HG02970 (cell line): ENCODE measurements around the gene ADCYAP1R1.
"Not testable (repeated sequence)": the region's sequence is repeated elsewhere in the genome, so short reads cannot be mapped to it uniquely, and the experiment has no call there.

ENCODE experiments used
- ATAC-seq: cut with Tn5 transposase; IDR thresholded peaks from one replicate; pipeline ENCODE4 v1.9.1; 2021; ENCODE audit warnings: mild to moderate bottlenecking, moderate library complexity, moderate number of reproducible peaks; ENCODE audit not compliant: unreplicated experiment, low FRiP score

Gene ADCYAP1R1

DNA sequence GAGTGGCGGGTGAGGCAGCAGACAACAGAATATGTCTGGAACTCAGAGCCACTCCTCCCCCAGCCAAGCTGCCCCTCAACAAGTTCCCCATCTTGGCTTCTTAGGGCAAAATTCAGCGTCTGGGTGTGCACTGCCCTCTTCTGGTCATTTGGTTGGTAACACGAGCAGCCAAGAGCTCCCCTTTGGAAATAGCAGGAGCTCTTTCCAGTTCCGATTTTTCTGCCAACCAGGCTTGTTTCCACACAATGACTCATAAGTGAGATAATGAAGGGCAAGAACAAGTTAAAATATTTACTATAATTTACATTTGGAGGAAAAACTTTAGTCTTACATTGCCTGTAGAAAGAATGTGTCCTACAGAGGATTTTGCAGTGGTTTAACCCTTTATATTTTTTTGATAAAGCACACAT lies 70.5 kb downstream of the ADCYAP1R1 start:
- ATAC-seq, result no peak

DNA sequence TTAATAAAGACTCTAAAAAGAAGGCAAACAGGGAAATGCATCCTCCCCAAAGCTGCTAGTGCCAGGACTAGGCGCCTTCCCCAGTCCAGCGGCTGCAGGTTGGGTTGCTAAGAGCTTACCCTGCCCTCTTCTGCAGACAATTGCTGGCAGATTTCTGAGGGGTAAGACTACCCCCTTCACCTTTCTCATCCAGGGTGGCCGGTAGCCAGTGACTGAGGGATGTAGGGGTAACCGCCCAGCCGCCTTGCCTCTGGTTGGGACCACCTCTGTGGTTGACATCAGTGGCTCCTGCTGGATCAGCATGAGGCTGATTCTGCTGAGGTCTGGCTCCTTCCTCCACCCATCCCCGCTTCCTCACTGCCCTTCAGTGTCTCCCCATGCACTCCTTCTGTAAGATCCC lies 71.2 kb downstream of the ADCYAP1R1 start:
- no peak for ATAC-seq

DNA sequence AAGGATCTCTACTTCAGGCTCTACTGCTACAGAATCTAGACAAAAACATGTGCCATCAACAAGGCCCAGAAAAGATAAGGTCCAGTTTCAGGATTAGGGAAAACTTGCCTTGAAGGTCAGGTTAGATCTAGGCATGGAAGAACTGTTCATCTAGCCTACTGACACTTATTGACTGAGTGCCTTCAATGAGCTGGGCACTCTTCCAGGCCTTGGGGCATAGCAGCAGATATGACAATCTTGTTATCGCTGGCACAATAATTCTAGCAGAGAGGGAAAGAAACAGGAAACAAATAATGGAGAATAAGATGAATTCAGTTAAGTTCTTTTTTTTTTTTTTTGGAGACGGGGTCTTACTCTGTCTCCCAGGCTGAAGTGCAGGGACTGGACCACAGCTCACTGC lies 71.6 kb downstream of the ADCYAP1R1 start:
- no peak for ATAC-seq

DNA sequence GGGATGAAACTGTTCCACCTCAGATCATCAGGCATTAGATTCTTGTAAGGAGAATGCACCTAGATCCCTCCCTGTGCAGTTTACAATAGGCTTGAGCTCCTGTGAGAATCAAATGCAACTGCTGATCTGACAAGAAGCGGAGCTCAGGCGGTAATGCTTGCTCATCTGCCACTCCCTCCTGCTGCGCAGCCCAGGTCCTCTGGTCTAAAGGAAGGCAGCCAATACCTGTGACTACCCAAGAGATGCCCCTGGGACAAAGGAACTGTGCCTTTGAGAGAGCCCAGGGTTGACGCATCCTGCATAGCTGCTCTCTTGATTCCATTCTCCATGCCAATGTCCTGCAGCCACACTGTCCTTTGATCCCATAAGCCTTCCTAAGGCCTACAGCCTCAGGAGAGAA lies 73.1 kb downstream of the ADCYAP1R1 start:
- ATAC-seq, result no peak

DNA sequence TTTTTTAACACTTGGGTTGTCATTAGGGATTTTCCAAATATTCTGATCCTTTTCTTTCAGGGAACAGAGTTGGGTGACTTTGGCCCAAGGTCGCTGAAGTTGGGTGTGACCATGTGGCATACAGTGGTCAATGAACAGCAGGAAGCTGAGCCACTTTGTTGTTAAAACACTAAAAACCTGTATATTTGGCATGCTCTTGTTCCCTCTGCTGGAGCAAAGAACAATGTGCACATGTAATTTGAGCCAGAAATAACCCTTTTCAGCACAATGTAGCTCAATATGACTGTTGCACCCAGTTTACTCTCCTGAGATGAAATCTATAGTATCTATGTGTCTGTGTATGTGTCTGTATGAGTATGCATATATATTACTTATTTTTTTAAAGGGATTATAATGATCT lies 74.9 kb downstream of the ADCYAP1R1 start:
- ATAC-seq, result no peak

DNA sequence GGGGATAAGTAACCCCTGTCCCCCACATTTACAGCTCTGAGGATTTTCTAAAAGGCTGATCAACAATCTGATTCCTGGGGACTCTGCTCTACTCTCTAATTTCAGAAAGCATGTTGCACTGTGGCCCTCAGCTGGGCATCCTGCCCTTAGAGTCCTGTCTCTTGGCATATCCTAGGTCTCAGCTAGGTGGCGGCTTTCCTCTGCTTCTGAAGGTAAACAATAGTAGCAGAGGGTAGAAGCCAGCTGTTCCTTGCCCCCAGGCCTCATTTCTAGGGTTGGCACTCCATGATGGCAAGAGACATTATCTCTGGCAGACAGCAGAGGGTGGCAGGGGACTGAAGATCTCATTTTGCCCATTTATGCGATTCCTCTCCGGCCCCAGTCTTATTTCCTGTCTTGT lies 77.0 kb downstream of the ADCYAP1R1 start:
- ATAC-seq, result no peak

DNA sequence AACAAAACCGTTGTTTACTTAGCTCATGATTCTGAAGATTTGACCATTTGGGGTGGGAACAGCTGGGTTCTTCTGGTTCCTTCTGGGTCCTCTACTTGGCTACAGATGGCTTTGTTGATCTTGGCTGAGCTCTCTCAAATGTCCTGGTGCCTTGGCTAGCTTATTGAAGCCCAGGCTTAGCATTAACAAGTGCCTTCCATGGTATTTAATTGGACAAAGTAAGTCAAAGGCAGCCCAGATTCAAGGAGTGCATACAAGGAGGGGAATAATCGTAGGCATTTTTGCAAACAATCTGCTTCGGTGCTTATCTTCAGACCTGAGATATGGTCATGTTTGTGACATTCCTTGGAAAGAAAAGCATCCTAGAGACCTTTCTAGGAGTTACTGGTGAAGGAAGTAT lies 81.4 kb downstream of the ADCYAP1R1 start:
- no peak for ATAC-seq

DNA sequence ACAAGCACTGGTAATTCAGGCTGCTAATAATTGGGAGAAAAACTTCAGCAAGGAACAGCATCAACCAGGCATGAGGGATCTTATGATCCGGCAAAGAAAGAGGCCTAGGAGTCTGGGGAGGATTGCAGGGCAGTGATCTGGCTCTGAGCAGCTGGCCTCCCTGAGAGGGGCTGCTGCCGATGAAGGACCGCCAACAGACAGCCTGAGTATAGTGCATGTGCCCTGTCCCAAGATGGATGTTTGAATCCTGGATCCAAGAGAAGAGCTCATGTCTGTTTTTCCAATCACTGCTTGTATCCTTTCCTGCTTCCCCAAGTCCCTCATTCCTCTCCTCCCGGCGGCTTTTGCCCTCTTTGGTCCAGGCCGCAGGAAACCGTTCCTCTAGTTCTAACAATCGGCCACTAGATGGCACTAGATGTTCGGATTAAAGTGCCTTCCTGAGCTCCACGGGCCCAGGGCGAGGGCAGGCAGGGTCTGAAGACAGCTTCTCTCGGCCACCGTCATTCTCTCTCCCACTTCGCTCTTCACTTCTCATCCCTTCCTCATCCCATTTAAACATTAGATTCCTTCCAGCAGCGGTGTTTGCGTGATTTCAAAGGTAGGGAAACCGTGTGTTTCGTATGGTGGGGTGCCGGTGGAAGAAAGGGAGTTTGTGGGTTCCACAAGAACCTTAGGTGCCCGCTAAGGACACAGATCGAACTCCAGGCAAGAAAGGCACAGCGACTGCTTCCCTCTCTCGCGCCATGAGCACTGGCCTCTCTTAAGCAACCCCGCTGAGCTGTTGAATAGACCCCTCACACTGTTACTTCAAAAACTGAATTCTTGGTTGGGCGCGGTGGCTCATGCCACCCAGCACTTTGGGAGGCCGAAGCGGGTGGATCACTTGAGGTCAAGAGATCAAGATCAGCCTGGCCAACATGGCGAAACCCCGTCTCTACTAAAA lies 82.4 kb downstream of the ADCYAP1R1 start:
- ATAC-seq, result peak; percentile 90

DNA sequence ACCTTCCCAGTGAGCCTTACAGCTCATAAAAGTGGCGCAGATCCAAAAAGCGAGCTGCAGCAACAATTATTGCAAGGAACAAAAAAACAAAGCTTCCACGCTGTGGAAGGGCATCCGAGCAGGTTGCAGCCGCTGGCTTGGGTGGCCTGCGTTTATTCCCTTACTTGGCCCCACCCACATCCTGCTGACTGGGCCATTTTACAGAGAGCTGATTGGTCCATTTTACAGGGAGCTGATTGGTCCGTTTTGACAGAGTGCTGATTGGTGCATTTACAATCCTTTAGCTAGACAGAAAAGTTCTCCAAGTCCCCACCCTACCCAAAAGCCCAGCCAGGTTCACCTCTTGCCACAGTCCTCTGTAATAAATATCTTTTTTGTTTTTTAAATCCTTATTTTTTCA lies 85.1 kb downstream of the ADCYAP1R1 start:
- no peak for ATAC-seq

DNA sequence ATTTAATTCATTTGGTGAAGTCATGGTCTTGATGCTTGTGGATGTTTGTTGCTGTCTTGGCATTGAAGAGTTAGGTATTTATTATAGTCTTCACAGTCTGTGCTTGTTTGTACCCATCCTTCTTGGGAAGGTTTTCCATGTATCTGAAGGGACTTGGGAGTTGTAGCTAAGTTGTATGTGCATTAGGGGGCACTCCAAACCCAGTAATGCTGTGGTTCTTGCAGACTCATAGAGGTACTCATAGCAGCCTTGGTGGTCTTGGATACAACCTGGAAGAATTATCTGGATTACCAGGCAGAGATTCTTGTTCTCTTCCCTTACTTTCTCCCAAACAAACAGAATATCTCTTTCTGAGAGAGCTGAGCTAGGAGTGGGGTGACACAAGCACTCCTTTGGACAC lies 93.2 kb downstream of the ADCYAP1R1 start:
- ATAC-seq, result no peak

DNA sequence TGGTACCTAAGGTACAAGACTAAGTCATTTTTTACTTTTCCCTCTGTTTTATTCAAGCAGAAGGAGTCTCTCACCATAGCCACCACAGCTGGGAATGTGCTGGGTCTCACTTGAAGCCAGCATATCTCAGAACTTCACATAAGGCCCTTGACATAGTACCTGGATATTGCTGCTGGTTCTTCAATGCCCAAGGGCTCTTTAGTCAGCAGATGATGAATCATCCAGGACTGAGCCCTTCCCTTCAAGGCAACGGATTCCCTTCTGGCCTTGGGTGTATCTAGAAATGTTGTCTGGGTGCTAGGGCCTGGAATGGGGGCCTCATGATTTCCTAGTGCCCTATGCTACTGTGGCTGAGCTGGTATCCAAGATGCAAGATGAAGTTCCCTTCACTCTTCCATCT lies 93.9 kb downstream of the ADCYAP1R1 start:
- ATAC-seq, result no peak

DNA sequence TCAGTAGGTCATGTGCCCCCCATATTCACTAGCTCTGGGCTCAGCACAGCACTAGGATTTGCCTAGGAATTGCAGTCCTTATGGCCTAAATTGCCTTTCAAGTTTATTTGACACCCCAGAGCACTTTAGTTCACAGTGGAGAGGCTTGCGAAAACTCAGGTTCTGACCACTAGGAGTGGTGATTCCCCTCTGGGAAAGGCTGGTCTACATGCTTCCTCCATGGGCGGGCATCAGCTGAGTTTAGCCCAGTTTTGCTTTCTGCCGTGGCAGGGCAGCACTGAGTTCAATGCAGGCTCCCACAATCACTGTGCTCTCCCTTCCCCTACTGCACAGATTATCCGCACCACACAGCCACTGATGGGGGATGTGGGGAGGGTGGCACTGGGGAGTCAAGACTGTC lies 94.4 kb downstream of the ADCYAP1R1 start:
- ATAC-seq, result no peak

DNA sequence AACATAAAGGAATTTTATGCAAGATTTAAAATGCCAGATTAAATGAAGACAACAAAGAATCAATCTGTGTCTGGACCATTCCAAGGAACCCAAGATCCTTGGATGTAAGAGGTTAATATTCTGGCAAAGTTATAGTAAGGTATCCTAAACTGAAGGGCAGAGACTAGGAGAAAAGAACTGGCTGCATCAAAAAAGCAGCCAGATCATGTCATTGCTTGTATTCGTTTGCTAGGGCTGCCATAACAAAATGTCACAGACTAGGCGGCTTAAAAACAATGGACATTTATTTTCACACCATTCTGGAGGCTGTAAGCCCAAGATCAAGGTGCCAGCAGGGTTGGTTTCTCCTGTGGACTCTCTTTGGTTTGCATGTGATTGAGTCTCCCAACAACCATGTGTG lies 99.7 kb downstream of the ADCYAP1R1 start:
- no peak for ATAC-seq

DNA sequence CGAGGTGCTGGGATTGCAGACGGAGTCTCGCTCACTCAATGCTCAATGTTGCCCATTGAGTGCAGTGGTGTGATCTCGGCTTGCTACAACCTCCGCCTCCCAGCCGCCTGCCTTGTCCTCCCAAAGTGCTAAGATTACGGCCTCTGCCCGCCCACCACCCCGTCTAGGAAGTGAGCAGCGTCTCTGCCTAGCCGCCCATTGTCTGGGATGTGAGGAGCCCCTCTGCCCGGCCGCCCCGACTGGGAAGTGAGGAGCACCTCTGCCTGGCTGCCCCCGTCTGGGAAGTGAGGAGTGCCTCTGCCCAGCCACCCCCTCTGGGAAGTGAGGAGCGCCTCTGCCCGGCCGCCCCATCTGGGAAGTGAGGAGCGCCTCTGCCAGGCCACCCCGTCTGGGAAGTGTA lies 101.2 kb downstream of the ADCYAP1R1 start:
- not testable (repeated sequence) for ATAC-seq

DNA sequence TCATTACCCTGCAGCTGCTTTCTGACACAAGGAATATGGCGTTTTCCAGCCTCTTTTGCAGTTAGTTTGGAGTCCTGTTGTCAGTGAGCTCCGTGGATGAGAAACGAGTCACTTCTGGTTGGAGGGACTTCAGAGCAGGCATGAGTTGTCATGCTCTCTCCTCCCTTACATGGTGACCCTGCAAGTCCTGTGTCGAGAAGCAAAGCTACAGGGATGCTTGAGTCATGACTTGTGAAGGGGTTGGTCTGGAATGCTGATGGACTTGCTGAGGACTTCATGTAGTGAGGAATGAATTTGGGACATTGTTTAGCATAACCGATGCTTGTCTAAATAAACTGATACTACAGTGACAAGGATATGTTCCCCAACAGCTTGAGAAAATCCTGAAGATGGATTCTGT lies 108.8 kb downstream of the ADCYAP1R1 start:
- no peak for ATAC-seq
